IPS-18a (cell line): ENCODE results near the gene LRP5.
"Not testable (repeated sequence)": the region's sequence is repeated elsewhere in the genome, so short reads cannot be mapped to it uniquely, and the experiment has no call there.

Experiments
- H3K27ac ChIP-seq: one replicate; pipeline ENCODE4 v1.5.1; 2013; ENCODE audit warnings: low read length
- H3K27me3 ChIP-seq: one replicate; pipeline ENCODE4 v1.6.1; 2013; ENCODE audit warnings: mild to moderate bottlenecking, low read length; ENCODE audit not compliant: control insufficient read depth, insufficient read depth
- H3K36me3 ChIP-seq: one replicate; pipeline ENCODE4 v1.6.1; 2013; ENCODE audit warnings: low read depth, low read length; ENCODE audit not compliant: control insufficient read depth
- H3K4me1 ChIP-seq: one replicate; pipeline ENCODE4 v1.6.1; 2013; ENCODE audit warnings: low read depth, low read length; ENCODE audit not compliant: control insufficient read depth
- H3K4me3 ChIP-seq: one replicate; pipeline ENCODE4 v1.5.1; 2013; ENCODE audit warnings: low read length
- H3K9ac ChIP-seq: one replicate; pipeline ENCODE4 v1.6.1; 2013; ENCODE audit warnings: mild to moderate bottlenecking, low read length, moderate library complexity
- H3K9me3 ChIP-seq: one replicate; pipeline ENCODE4 v1.6.1; 2013; ENCODE audit warnings: low read depth, low read length; ENCODE audit not compliant: control insufficient read depth

LRP5 gene

DNA sequence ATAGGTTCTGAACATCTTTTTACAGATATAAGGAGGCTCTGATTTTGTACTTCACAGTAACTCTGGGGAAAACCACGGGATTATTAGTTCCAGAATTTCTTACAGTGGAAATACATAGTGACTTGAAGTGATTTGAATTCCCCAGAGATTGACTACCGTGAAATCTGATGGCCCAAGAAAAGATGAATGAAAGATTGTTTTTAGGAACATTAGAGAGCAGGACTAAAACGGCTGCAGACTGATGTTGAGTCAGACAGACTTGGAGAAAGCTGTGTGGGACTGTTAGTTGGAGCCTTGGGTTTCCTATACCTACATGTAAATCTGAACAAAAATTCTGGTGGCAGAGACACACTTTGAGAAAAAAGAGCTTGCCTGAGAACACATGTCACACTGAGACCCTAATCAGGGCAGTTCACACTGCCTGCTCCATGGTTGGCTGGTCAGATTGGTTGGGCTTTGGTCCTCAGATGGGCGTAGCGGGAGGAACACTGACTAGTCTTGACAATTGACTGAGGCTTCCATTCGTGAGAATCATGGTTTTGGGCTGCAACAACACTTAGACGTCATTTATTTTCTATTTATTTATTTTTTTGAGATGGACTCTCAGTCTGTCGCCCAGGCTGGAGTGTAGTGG, 154.9 kb downstream of the LRP5 start:
- Histone ChIP-seq H3K4me3 (no peak overlapping the region), H3K9ac (no peak overlapping the region), H3K4me1 (peaks cover 17% of the 10 kb centered on the region), H3K9me3 (no peaks in the 10 kb centered on the region), H3K27ac (no peak overlapping the region), H3K36me3 (peaks cover 4% of the 10 kb centered on the region), H3K27me3 (no peaks in the 10 kb centered on the region)

DNA sequence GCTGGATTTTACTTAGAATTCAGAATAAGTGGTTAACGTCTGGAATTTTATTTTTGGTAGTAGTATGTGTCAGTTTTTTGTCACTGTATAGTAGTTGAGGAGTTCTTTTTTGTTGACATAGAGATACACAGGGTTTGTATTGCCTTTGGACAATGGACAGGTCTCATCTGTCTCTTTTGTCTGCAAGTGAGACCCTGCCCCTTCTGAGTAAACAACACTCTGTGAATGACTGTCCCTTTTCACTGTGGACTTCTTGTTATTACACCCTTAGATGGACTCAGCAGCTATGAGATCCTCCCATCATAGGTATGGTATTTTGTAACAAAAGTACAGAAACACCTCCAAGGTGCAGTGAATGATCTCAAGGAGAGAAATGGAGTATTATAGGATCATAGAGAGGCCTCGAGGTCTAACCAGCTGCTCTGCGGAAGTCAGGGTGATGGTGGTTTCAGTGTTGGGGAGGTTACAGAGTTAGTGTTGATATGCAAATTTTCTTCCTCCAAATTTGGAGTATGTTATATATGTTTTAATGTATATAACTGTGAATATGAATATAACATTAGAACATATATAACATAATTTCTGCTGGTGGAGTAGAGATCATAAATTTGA, 155.9 kb downstream of the LRP5 start:
- H3K27me3 ChIP-seq = no peaks in the 10 kb centered on the region
- H3K9ac ChIP-seq = no peak overlapping the region
- H3K36me3 ChIP-seq = peaks cover 4% of the 10 kb centered on the region
- no peak overlapping the region for H3K27ac ChIP-seq
- peaks cover 12% of the 10 kb centered on the region for H3K4me1 ChIP-seq
- no peaks in the 10 kb centered on the region for H3K9me3 ChIP-seq
- H3K4me3 ChIP-seq = no peak overlapping the region

DNA sequence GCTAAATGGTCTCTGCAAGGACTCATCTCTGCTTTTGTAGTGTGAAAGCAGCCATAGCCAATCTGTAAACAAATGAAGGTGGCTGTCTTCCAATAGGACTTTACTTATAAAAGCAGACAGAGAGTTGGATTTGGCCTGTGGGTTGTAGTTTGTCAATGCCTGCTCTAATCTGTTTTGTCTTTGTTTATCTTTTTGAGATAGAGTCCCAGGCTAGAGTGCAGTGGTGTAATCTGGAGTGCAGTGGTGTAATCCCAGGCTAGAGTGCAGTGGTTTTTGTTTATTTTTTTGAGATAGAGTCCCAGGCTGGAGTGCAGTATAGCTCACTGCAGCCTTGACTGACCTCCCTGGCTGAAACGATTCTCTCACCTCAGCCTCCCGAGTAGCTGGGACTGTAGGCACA, 156.7 kb downstream of the LRP5 start:
- Histone ChIP-seq H3K4me3 (no peak overlapping the region), H3K36me3 (peaks cover 5% of the 10 kb centered on the region), H3K4me1 (peaks cover 12% of the 10 kb centered on the region), H3K9me3 (no peaks in the 10 kb centered on the region), H3K9ac (no peak overlapping the region), H3K27me3 (no peaks in the 10 kb centered on the region), H3K27ac (no peak overlapping the region)

- no peaks in the 10 kb centered on the region for H3K27me3 ChIP-seq
- H3K27ac ChIP-seq = no peak overlapping the region
- no peak overlapping the region for H3K4me3 ChIP-seq
- H3K36me3 ChIP-seq = peaks cover 8% of the 10 kb centered on the region
- H3K9me3 ChIP-seq = no peaks in the 10 kb centered on the region
- peaks cover 12% of the 10 kb centered on the region for H3K4me1 ChIP-seq
- peak overlapping the region; percentile 3 for H3K9ac ChIP-seq
Observed at GRCh38 chr11:68469642-68470041, 157.3 kb downstream of the LRP5 start.

DNA sequence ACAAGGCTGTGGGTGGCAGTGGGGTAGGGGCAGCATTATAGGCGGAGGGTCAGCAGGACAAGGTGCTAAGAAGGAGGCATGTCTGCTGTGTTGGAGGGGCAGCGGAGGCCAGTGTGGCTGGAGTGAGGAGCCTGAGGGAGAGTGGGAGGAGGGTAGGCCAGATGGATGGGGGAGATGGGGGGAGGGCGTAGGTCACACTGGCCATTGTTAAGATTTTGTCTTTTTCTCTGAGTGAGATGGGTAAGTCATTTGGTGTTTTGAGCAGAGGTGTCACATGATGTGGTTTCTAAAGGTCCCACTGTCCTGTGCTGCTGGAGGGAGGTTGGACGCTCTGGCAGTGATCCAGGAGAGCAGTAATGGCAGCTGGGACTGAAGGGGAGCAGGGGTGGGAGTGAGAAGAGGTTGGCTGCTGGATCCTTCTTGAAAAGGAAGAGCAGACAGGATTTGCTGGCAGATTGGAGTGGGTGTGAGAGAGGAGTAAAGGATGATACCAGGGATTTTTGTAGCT, 158.0 kb downstream of the LRP5 start:
- H3K27ac ChIP-seq = no peak overlapping the region
- peaks cover 12% of the 10 kb centered on the region for H3K4me1 ChIP-seq
- H3K36me3 ChIP-seq = peaks cover 8% of the 10 kb centered on the region
- no peaks in the 10 kb centered on the region for H3K9me3 ChIP-seq
- H3K27me3 ChIP-seq = no peaks in the 10 kb centered on the region
- H3K4me3 ChIP-seq = no peak overlapping the region
- H3K9ac ChIP-seq = no peak overlapping the region

- Histone ChIP-seq H3K27ac (no peak overlapping the region), H3K4me1 (peaks cover 12% of the 10 kb centered on the region), H3K4me3 (no peak overlapping the region), H3K27me3 (no peaks in the 10 kb centered on the region), H3K9me3 (no peaks in the 10 kb centered on the region), H3K9ac (no peak overlapping the region), H3K36me3 (peaks cover 8% of the 10 kb centered on the region)
Observed at GRCh38 chr11:68471360-68472340, 159.3 kb downstream of the LRP5 start.

GRCh38 chr11:68472778-68473177, 160.4 kb downstream of the LRP5 start:
- H3K4me1 ChIP-seq = peaks cover 12% of the 10 kb centered on the region
- H3K36me3 ChIP-seq = peaks cover 11% of the 10 kb centered on the region
- no peaks in the 10 kb centered on the region for H3K9me3 ChIP-seq
- no peaks in the 10 kb centered on the region for H3K27me3 ChIP-seq
- H3K4me3 ChIP-seq = no peak overlapping the region
- no peak overlapping the region for H3K9ac ChIP-seq
- no peak overlapping the region for H3K27ac ChIP-seq

DNA sequence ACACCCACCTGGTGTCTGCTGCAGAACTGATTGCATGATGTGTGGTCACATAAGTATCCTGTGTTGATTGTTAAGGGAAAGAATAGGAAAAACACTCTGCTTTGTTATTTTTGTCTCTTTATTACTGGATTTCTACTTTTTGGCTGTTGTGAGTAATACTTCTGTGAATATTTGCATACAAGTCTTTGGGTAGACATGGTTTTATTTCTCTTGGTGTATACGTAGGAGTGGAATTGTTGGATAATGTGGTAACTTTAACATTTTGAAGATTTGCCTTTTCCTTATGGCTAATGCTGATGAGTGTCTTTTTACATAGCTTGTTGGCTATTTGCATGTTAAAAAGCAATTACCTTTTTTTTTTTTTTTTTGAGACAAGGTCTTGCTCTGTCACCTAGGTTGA, 161.3 kb downstream of the LRP5 start:
- no peak overlapping the region for H3K27ac ChIP-seq
- no peak overlapping the region for H3K4me3 ChIP-seq
- H3K9me3 ChIP-seq = no peaks in the 10 kb centered on the region
- H3K36me3 ChIP-seq = peaks cover 7% of the 10 kb centered on the region
- no peak overlapping the region for H3K9ac ChIP-seq
- no peaks in the 10 kb centered on the region for H3K27me3 ChIP-seq
- H3K4me1 ChIP-seq = peaks cover 7% of the 10 kb centered on the region

- H3K36me3 ChIP-seq, H3K9me3 ChIP-seq: not testable (repeated sequence)
Observed at GRCh38 chr11:68475626-68476025, 163.2 kb downstream of the LRP5 start.

DNA sequence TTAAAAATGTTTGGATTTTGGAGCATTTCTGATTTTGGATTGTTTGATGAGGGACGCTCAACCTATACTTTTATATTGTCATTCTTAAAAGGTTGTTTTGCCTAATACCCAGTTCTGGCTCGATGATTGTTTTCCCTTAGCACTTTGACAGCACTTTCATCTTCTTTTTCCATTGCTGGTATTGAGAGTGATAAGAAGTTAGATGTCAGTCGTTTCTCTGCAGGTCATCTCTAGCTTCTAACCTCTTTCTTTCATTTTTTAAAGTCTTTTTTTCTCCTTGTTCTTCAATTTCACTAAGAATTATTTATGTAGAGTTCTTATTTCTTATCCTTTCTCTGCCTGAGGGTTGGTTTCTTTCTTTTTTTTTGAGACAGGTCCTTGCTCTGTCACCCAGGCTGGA, 167.0 kb downstream of the LRP5 start:
- H3K9me3 ChIP-seq = no peaks in the 10 kb centered on the region
- H3K36me3 ChIP-seq = peaks cover 4% of the 10 kb centered on the region
- no peaks in the 10 kb centered on the region for H3K27me3 ChIP-seq
- H3K9ac ChIP-seq = no peak overlapping the region
- H3K27ac ChIP-seq = no peak overlapping the region
- no peak overlapping the region for H3K4me3 ChIP-seq
- H3K4me1 ChIP-seq = no peaks in the 10 kb centered on the region

More at GRCh38 chr11:68475626-68476025, 163.2 kb downstream of the LRP5 start:
- not testable (repeated sequence) for H3K4me1 ChIP-seq, H3K9ac ChIP-seq, H3K27me3 ChIP-seq, H3K27ac ChIP-seq, H3K4me3 ChIP-seq

DNA sequence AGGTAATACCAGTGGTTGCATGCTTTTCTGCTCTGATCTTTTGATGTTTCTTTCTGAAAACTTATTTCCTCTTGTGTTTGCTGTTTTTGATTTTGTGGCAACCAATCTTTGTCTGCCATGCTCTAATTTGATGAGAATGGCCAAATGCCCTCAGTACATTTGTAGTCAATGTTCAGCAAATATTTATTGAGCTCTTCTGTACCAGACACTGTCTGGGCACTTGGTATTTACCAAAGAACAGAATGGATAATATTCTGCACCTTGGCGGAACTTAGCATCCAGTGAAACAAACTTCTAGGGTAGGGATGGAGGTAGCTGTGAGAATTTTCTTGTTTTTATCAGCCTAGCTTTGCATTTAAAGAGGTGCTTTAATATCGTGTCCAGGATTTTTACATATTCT, 167.8 kb downstream of the LRP5 start:
- H3K27ac ChIP-seq = no peak overlapping the region
- no peak overlapping the region for H3K4me3 ChIP-seq
- H3K9me3 ChIP-seq = no peaks in the 10 kb centered on the region
- no peaks in the 10 kb centered on the region for H3K4me1 ChIP-seq
- peaks cover 3% of the 10 kb centered on the region for H3K36me3 ChIP-seq
- H3K9ac ChIP-seq = no peak overlapping the region
- no peaks in the 10 kb centered on the region for H3K27me3 ChIP-seq
